Breast epithelium (tissue), 4 donors: Measurements from ENCODE around the gene KPTN. TPM values are rescaled to one million over a fixed set of nuclear protein-coding genes. Genes with fewer than 3 reads are reported as not detected.

Experiments
- DNase-seq, 2 donors: peaks; one replicate each; pipeline ENCODE4 v3.0.0-alpha.2; 2019; ENCODE audit warnings: low spot score in 2 of 2
- H3K27ac ChIP-seq, 2 donors: fragments of 200-600 bp; sonication (generic) in 1 of 2; one replicate each; pipeline ENCODE4 v1.5.1; 2016 to 2019; ENCODE audit warnings: mild to moderate bottlenecking in 1 of 2
- H3K27me3 ChIP-seq, 2 donors: fragments of 200-600 bp; sonication (generic) in 1 of 2; one replicate each; pipeline versions ENCODE4 v1.5.1 to v1.6.0; 2017 to 2019; ENCODE audit warnings: control low read depth in 1 of 2, mild to moderate bottlenecking in 1 of 2
- H3K36me3 ChIP-seq: fragments of 200-600 bp; one replicate; pipeline ENCODE4 v1.5.1; 2019
- H3K4me1 ChIP-seq, 2 donors: fragments of 200-600 bp; sonication (generic); one replicate each; pipeline ENCODE4 v1.5.1; 2016 to 2019; ENCODE audit warnings: control low read depth in 1 of 2
- H3K4me3 ChIP-seq, 3 donors: fragments of 200-600 bp; sonication (generic); 1 replicate in 2 of 3; 2 replicates in 1 of 3; pipeline ENCODE4 v1.5.1; 2016 to 2019; ENCODE audit warnings: mild to moderate bottlenecking in 3 of 3, moderate library complexity in 2 of 3
- H3K9me3 ChIP-seq, 2 donors: fragments of 200-600 bp; sonication (generic) in 1 of 2; one replicate each; pipeline ENCODE4 v1.5.1; 2016 to 2019; ENCODE audit warnings: control low read depth in 1 of 2
- POLR2A ChIP-seq: fragments of 450-650 bp; IDR thresholded peaks from one replicate; pipeline ENCODE4 v1.6.1; 2016; ENCODE audit warnings: antibody characterized with exemption, mild to moderate bottlenecking, moderate library complexity
- POLR2AphosphoS5 ChIP-seq, 3 donors: sonication (generic); formaldehyde crosslinking; IDR thresholded peaks; one replicate each; pipeline ENCODE4 v1.6.1; 2017; ENCODE audit warnings: antibody characterized with exemption in 3 of 3
- intact Hi-C: fragments of 100-400 bp; cut with DNase I; formaldehyde crosslinking; loops from one replicate; pipeline ENCODE4 v1.15.1; 2023; ENCODE audit warnings: low total_unique reads
- total RNA-seq, 3 donors: library from RNA; depleted of rRNA; stranded (reverse); fragments of >200 nt; gene quantifications; one replicate each; pipeline ENCODE4 v1.1.0, GENCODE V29; 2016
- TF ChIP-seq, protein P1 (sequence below), 3 donors: fragments of 450-650 bp; IDR thresholded peaks; one replicate each; pipeline ENCODE4 v1.5.1; 2016 to 2017; ENCODE audit warnings: antibody characterized with exemption in 3 of 3, mild to moderate bottlenecking in 3 of 3, moderate library complexity in 3 of 3

KPTN gene
- total RNA-seq, 3 donors from 2014 or later: 4.6 to 6.6 (median 6.3) TPM

- no peaks in the 10 kb centered on the region for H3K36me3 ChIP-seq
- no peaks in the 10 kb centered on the region for H3K27me3 ChIP-seq
- H3K27ac ChIP-seq: no peak overlapping the region
- intact Hi-C loops: no loop called here
- TF ChIP-seq POLR2AphosphoS5 (IDR thresholded peaks at IDR 0.05) (no peak), POLR2A (no peak)
- TF ChIP-seq, protein P1, sequence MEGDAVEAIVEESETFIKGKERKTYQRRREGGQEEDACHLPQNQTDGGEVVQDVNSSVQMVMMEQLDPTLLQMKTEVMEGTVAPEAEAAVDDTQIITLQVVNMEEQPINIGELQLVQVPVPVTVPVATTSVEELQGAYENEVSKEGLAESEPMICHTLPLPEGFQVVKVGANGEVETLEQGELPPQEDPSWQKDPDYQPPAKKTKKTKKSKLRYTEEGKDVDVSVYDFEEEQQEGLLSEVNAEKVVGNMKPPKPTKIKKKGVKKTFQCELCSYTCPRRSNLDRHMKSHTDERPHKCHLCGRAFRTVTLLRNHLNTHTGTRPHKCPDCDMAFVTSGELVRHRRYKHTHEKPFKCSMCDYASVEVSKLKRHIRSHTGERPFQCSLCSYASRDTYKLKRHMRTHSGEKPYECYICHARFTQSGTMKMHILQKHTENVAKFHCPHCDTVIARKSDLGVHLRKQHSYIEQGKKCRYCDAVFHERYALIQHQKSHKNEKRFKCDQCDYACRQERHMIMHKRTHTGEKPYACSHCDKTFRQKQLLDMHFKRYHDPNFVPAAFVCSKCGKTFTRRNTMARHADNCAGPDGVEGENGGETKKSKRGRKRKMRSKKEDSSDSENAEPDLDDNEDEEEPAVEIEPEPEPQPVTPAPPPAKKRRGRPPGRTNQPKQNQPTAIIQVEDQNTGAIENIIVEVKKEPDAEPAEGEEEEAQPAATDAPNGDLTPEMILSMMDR (IDR thresholded peaks at IDR 0.05): no peak
- DNase-seq: no peak
- H3K4me3 ChIP-seq: no peak overlapping the region
- no peaks in the 10 kb centered on the region for H3K4me1 ChIP-seq
- H3K9me3 ChIP-seq: no peaks in the 10 kb centered on the region
These were observed 39.5 kb upstream of the KPTN start for GRCh38 chr19:47523473-47523872.

GRCh38 chr19:47521473-47522180 is 37.6 kb upstream of the KPTN start:
- H3K36me3 ChIP-seq: no peaks in the 10 kb centered on the region
- H3K9me3 ChIP-seq: no peaks in the 10 kb centered on the region
- peak overlapping the region in 1 of 2 donors; percentile 58 for H3K27ac ChIP-seq
- DNase-seq: no peak
- H3K4me3 ChIP-seq: no peak overlapping the region
- no peaks in the 10 kb centered on the region for H3K27me3 ChIP-seq
- intact Hi-C loops: loop anchor here (1.0 kb wide), 1 partner anchor 53 kb away; no protein-coding TSS in a partner anchor
- H3K4me1 ChIP-seq: no peaks in the 10 kb centered on the region
- TF ChIP-seq, protein P1 (IDR thresholded peaks at IDR 0.05): no peak

DNA sequence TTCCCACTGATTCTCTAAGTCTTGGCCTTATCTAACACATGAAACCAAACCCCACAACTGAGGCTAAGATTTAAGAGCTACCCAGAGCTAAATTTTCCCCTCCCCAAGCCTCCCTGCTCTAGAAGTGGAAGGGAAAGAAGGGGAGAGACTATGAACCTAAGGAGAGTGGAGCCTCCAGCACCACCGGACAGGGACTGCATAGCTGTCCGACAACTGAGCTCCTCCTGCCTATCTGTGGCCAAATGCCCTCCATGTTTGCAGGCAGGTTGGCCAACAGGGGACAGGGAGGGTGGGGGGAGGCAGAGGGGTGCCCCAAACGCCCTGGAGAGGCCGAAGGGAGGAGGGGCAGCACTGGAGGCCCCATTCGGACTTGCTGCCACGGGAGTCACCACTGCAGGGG is 36.8 kb upstream of the KPTN start:
- intact Hi-C loops: loop anchor here (1.0 kb wide), 1 partner anchor 53 kb away; no protein-coding TSS in a partner anchor
- TF ChIP-seq, protein P1 (IDR thresholded peaks at IDR 0.05): no peak
- TF ChIP-seq POLR2A (no peak), POLR2AphosphoS5 (IDR thresholded peaks at IDR 0.05) (no peak)
- no peak overlapping the region for H3K4me3 ChIP-seq
- H3K4me1 ChIP-seq: no peaks in the 10 kb centered on the region
- DNase-seq: no peak
- H3K36me3 ChIP-seq: no peaks in the 10 kb centered on the region
- no peaks in the 10 kb centered on the region for H3K9me3 ChIP-seq
- no peaks in the 10 kb centered on the region for H3K27me3 ChIP-seq
- H3K27ac ChIP-seq: no peak overlapping the region

GRCh38 chr19:47520343-47520806 is 36.4 kb upstream of the KPTN start:
- Histone ChIP-seq H3K9me3 (no peaks in the 10 kb centered on the region), H3K4me3 (no peak overlapping the region), H3K27me3 (no peaks in the 10 kb centered on the region), H3K4me1 (no peaks in the 10 kb centered on the region), H3K27ac (no peak overlapping the region), H3K36me3 (no peaks in the 10 kb centered on the region)
- TF ChIP-seq, protein P1 (IDR thresholded peaks at IDR 0.05): no peak
- TF ChIP-seq POLR2A (no peak), POLR2AphosphoS5 (IDR thresholded peaks at IDR 0.05) (no peak)
- no peak for DNase-seq
- intact Hi-C loops: no loop called here

GRCh38 chr19:47518854-47519253 is 34.8 kb upstream of the KPTN start:
- no peaks in the 10 kb centered on the region for H3K36me3 ChIP-seq
- intact Hi-C loops: no loop called here
- no peaks in the 10 kb centered on the region for H3K4me1 ChIP-seq
- TF ChIP-seq POLR2AphosphoS5 (IDR thresholded peaks at IDR 0.05): no peak
- TF ChIP-seq POLR2A: no peak
- TF ChIP-seq, protein P1 (IDR thresholded peaks at IDR 0.05): no peak
- H3K27ac ChIP-seq: no peak overlapping the region
- no peaks in the 10 kb centered on the region for H3K9me3 ChIP-seq
- DNase-seq: no peak
- H3K27me3 ChIP-seq: no peaks in the 10 kb centered on the region
- no peak overlapping the region for H3K4me3 ChIP-seq
